ENCODE measurements around the gene HPX.

HPX gene

GRCh38 chr11:6415797-6416196 is 25.0 kb downstream of the HPX start:
- TF ChIP-seq OSR1 (CRISPR knock-in tag; IDR thresholded peaks at IDR 0.05): no peak
- TF ChIP-seq PPARA (CRISPR knock-in tag; IDR thresholded peaks at IDR 0.05; ENCODE audit: borderline replicate concordance): no peak
- TF ChIP-seq ZFP30 (CRISPR knock-in tag; IDR thresholded peaks at IDR 0.05): no peak
- no peak for TF ChIP-seq ZC3H10 (CRISPR knock-in tag; IDR thresholded peaks at IDR 0.05)
- no peak for TF ChIP-seq BACH2 (CRISPR knock-in tag; IDR thresholded peaks at IDR 0.05; ENCODE audit: borderline replicate concordance)
- TF ChIP-seq ARNTL (CRISPR knock-in tag; IDR thresholded peaks at IDR 0.05; ENCODE audit: borderline replicate concordance, low read depth): no peak
- TF ChIP-seq TOX (CRISPR knock-in tag; IDR thresholded peaks at IDR 0.05; ENCODE audit: borderline replicate concordance): no peak
- no peak for TF ChIP-seq TSHZ2 (CRISPR knock-in tag; IDR thresholded peaks at IDR 0.05)
- TF ChIP-seq ESRRG (CRISPR knock-in tag; IDR thresholded peaks at IDR 0.05): no peak
- no peak for TF ChIP-seq POU6F1 (CRISPR knock-in tag; IDR thresholded peaks at IDR 0.05; ENCODE audit: borderline replicate concordance, low read depth)
- TF ChIP-seq ZNF565 (CRISPR knock-in tag; conservative IDR thresholded peaks at IDR 0.05; ENCODE audit: low read depth): no peak
- TF ChIP-seq SNAI2 (CRISPR knock-in tag; IDR thresholded peaks at IDR 0.05): no peak
- TF ChIP-seq CSRNP3 (CRISPR knock-in tag; IDR thresholded peaks at IDR 0.05): no peak
- TF ChIP-seq ISL1 (CRISPR knock-in tag; IDR thresholded peaks at IDR 0.05): no peak
- no peak for TF ChIP-seq CREB5 (CRISPR knock-in tag; IDR thresholded peaks at IDR 0.05; ENCODE audit: low read depth)
- TF ChIP-seq GLIS3 (CRISPR knock-in tag; IDR thresholded peaks at IDR 0.05): no peak
- TF ChIP-seq ZNF8 (CRISPR knock-in tag; IDR thresholded peaks at IDR 0.05): no peak
- no peak for TF ChIP-seq ZFP3 (CRISPR knock-in tag; IDR thresholded peaks at IDR 0.05)
- TF ChIP-seq PATZ1 (CRISPR knock-in tag; IDR thresholded peaks at IDR 0.05; ENCODE audit: borderline replicate concordance): no peak
- ATAC-seq: no peak

GRCh38 chr11:6414874-6415328 is 25.9 kb downstream of the HPX start:
- no peak for ATAC-seq
- TF ChIP-seq CREB5 (CRISPR knock-in tag; IDR thresholded peaks at IDR 0.05; ENCODE audit: low read depth) (no peak), ARNTL (CRISPR knock-in tag; IDR thresholded peaks at IDR 0.05; ENCODE audit: borderline replicate concordance, low read depth) (no peak), ZFP30 (CRISPR knock-in tag; IDR thresholded peaks at IDR 0.05) (no peak), PATZ1 (CRISPR knock-in tag; IDR thresholded peaks at IDR 0.05; ENCODE audit: borderline replicate concordance) (no peak), BACH2 (CRISPR knock-in tag; IDR thresholded peaks at IDR 0.05; ENCODE audit: borderline replicate concordance) (no peak), GLIS3 (CRISPR knock-in tag; IDR thresholded peaks at IDR 0.05) (no peak), ZNF565 (CRISPR knock-in tag; conservative IDR thresholded peaks at IDR 0.05; ENCODE audit: low read depth) (no peak), SNAI2 (CRISPR knock-in tag; IDR thresholded peaks at IDR 0.05) (no peak), TSHZ2 (CRISPR knock-in tag; IDR thresholded peaks at IDR 0.05) (no peak), TCF4 (CRISPR knock-in tag; IDR thresholded peaks at IDR 0.05; ENCODE audit: borderline replicate concordance) (no peak), TOX (CRISPR knock-in tag; IDR thresholded peaks at IDR 0.05; ENCODE audit: borderline replicate concordance) (no peak), PPARA (CRISPR knock-in tag; IDR thresholded peaks at IDR 0.05; ENCODE audit: borderline replicate concordance) (no peak), CSDC2 (CRISPR knock-in tag; IDR thresholded peaks at IDR 0.05) (no peak), RARB (CRISPR knock-in tag; IDR thresholded peaks at IDR 0.05) (no peak), ZNF8 (CRISPR knock-in tag; IDR thresholded peaks at IDR 0.05) (no peak)

Measured in SK-N-SH treated with all-trans-retinoic acid at 6 μM for 48 hours (cell line).